Lower leg skin (tissue), 4 donors: ENCODE results near the gene TMEM260. TPM values are rescaled to one million over a fixed set of nuclear protein-coding genes. Genes with fewer than 3 reads are reported as not detected.
"Not testable (repeated sequence)": the region's sequence is repeated elsewhere in the genome, so short reads cannot be mapped to it uniquely, and the experiment has no call there.

Source experiments
- DNase-seq, 2 donors: peaks; one replicate each; pipeline ENCODE4 v3.0.0-alpha.2; 2019; ENCODE audit warnings: low spot score in 2 of 2
- H3K4me3 ChIP-seq: fragments of 200-600 bp; sonication (generic); 2 replicates; pipeline ENCODE4 v1.5.1; 2017; ENCODE audit warnings: mild to moderate bottlenecking, low read depth; ENCODE audit not compliant: poor library complexity, severe bottlenecking
- CTCF ChIP-seq, 3 donors: fragments of 450-650 bp; IDR thresholded peaks; one replicate each; pipeline ENCODE4 v1.5.1; 2016; ENCODE audit warnings: antibody characterized with exemption in 3 of 3, mild to moderate bottlenecking in 3 of 3, moderate library complexity in 2 of 3
- POLR2A ChIP-seq, 2 donors: fragments of 450-650 bp; IDR thresholded peaks; one replicate each; pipeline ENCODE4 v1.6.1; 2016 to 2017; ENCODE audit warnings: antibody characterized with exemption in 2 of 2, mild to moderate bottlenecking in 1 of 2, moderate library complexity in 1 of 2
- WGBS, 2 donors: methylation state at CpG; one replicate each; pipeline ENCODE4 v1.1.5; 2018; 5-methylcytosine and 5-hydroxymethylcytosine counted together
- intact Hi-C: fragments of 100-400 bp; cut with DNase I; formaldehyde crosslinking; loops from one replicate; pipeline ENCODE4 v1.15.0; 2023; ENCODE audit warnings: low total_unique reads
- total RNA-seq, 4 donors: library from RNA; depleted of rRNA; stranded (reverse); fragments of >200 nt; gene quantifications; one replicate each; pipeline ENCODE4 v1.1.0, GENCODE V29; 2016

TMEM260 gene
- total RNA-seq, 4 donors from 2014 or later, result 11.9 to 33.9 (median 22.1) TPM

- WGBS, 2 donors, result 85 to 100% methylated on average over 1 of the region's 1 CpG
- no peak overlapping the region for H3K4me3 ChIP-seq
- no peak for TF ChIP-seq CTCF (IDR thresholded peaks at IDR 0.05)
- TF ChIP-seq POLR2A (IDR thresholded peaks at IDR 0.05), result no peak
- intact Hi-C loops, result no loop called here
- no peak for DNase-seq
These were observed 18.9 kb downstream of the TMEM260 start for GRCh38 chr14:56598519-56598918.

GRCh38 chr14:56603648-56604047 is 24.1 kb downstream of the TMEM260 start:
- H3K4me3 ChIP-seq, result no peak overlapping the region
- intact Hi-C loops, result no loop called here
- TF ChIP-seq CTCF (IDR thresholded peaks at IDR 0.05) (no peak), POLR2A (IDR thresholded peaks at IDR 0.05) (no peak)
- 93 to 96% methylated on average over 2 of the region's 2 CpGs for WGBS, 2 donors
- DNase-seq, result no peak

- no peak for TF ChIP-seq POLR2A (IDR thresholded peaks at IDR 0.05)
- TF ChIP-seq CTCF (IDR thresholded peaks at IDR 0.05), result no peak
- intact Hi-C loops, result no loop called here
- 80 to 87% methylated on average over 2 of the region's 2 CpGs for WGBS, 2 donors
- DNase-seq, result no peak
- H3K4me3 ChIP-seq, result no peak overlapping the region
These were observed 29.1 kb downstream of the TMEM260 start for GRCh38 chr14:56608689-56609088.

GRCh38 chr14:56611663-56612062 is 32.1 kb downstream of the TMEM260 start:
- intact Hi-C loops, DNase-seq, H3K4me3 ChIP-seq: not testable (repeated sequence)
- WGBS, 2 donors, result 95 to 98% methylated on average over 2 of the region's 2 CpGs

- H3K4me3 ChIP-seq, result no peak overlapping the region
- no peak for DNase-seq
- no peak for TF ChIP-seq CTCF (IDR thresholded peaks at IDR 0.05)
- TF ChIP-seq POLR2A (IDR thresholded peaks at IDR 0.05), result no peak
- intact Hi-C loops, result no loop called here
These were observed 37.5 kb downstream of the TMEM260 start for GRCh38 chr14:56617084-56617483.

GRCh38 chr14:56630707-56631106 is 51.1 kb downstream of the TMEM260 start:
- TF ChIP-seq POLR2A (IDR thresholded peaks at IDR 0.05), result no peak
- TF ChIP-seq CTCF (IDR thresholded peaks at IDR 0.05), result no peak
- intact Hi-C loops, result no loop called here
- DNase-seq, result no peak
- H3K4me3 ChIP-seq, result no peak overlapping the region
- 69% methylated on average over 3 of the region's 3 CpGs for WGBS, 2 donors
